SK-N-SH (cell line): ENCODE measurements around the gene FAM135A. TPM values are rescaled to one million over a fixed set of nuclear protein-coding genes. Genes with fewer than 3 reads are reported as not detected.

Source experiments
- CTCF ChIA-PET: fragments of 300-600, 350-600 bp; formaldehyde crosslinking; extraction: SDS; loops from one replicate; lab custom pipeline; 2021; lab: Yijun Ruan, JAX
- POLR2A ChIA-PET: fragments of 350-600 bp; sonication (Branson Sonifier 250); formaldehyde crosslinking; extraction: SDS; loops from one replicate; lab custom pipeline; 2020; ENCODE audit warnings: antibody characterized with exemption, inconsistent platforms; lab: Yijun Ruan, JAX
- DNase-seq: peaks from one replicate; pipeline ENCODE4 v3.0.0; 2012
- H2AFZ ChIP-seq: fragments of 200-600 bp; sonication (generic); 2 replicates; pipeline ENCODE4 v1.8.1; 2016; ENCODE audit warnings: antibody characterized with exemption, mild to moderate bottlenecking, low read depth
- H3F3A ChIP-seq: fragments of 200-600 bp; sonication (generic); replicated peaks from 2 replicates; pipeline ENCODE3; 2016; ENCODE audit warnings: antibody characterized with exemption, mild to moderate bottlenecking; ENCODE audit not compliant: insufficient read depth
- H3K27ac ChIP-seq, 2 experiments: fragments of 200-500 bp in 1 of 2; fragments of 200-600 bp in 1 of 2; sonication (Bioruptor generic) in 1 of 2; sonication (generic), shearing (Covaris generic) in 1 of 2; 2 replicates each; pipeline versions ENCODE4 v1.5.1 to v1.6.1; 2014 to 2016; ENCODE audit warnings: low read depth in 2 of 2, inconsistent platforms in 1 of 2, low read length in 1 of 2, mild to moderate bottlenecking in 1 of 2, mixed read lengths in 1 of 2
- H3K27me3 ChIP-seq: fragments of 200-600 bp; sonication (generic), shearing (Covaris generic); 2 replicates; pipeline ENCODE4 v1.6.1; 2016; ENCODE audit warnings: mixed run types; ENCODE audit not compliant: insufficient read depth
- H3K36me3 ChIP-seq, 2 experiments: fragments of 200-500 bp in 1 of 2; fragments of 200-600 bp in 1 of 2; sonication (Bioruptor generic) in 1 of 2; sonication (generic) in 1 of 2; replicated peaks in 1 of 2; 2 replicates each; pipeline versions ENCODE3 to v1.5.1; 2014 to 2016; ENCODE audit warnings: low read length in 1 of 2, mild to moderate bottlenecking in 1 of 2; ENCODE audit not compliant: insufficient read depth in 2 of 2, control insufficient read depth in 1 of 2
- H3K4me1 ChIP-seq, 2 experiments: fragments of 200-500 bp in 1 of 2; fragments of 200-600 bp in 1 of 2; sonication (Bioruptor generic) in 1 of 2; sonication (generic), shearing (Covaris generic) in 1 of 2; 2 replicates each; pipeline versions ENCODE4 v1.5.1 to v1.6.1; 2014 to 2016; ENCODE audit warnings: low read depth in 1 of 2, low read length in 1 of 2, mixed run types in 1 of 2; ENCODE audit not compliant: insufficient read depth in 2 of 2, control insufficient read depth in 1 of 2
- H3K4me2 ChIP-seq: fragments of 200-600 bp; sonication (generic), shearing (Covaris generic); 2 replicates; pipeline ENCODE4 v1.6.1; 2017; ENCODE audit warnings: mixed run types
- H3K4me3 ChIP-seq, 2 experiments: fragments of 200-500 bp in 1 of 2; fragments of 200-600 bp in 1 of 2; sonication (Bioruptor generic) in 1 of 2; sonication (generic), shearing (Covaris generic) in 1 of 2; 2 replicates each; pipeline versions ENCODE4 v1.5.1 to v1.8.1; 2014 to 2016; ENCODE audit warnings: low read depth in 2 of 2, inconsistent platforms in 1 of 2, low read length in 1 of 2, mild to moderate bottlenecking in 1 of 2, mixed read lengths in 1 of 2, moderate library complexity in 1 of 2
- H3K79me2 ChIP-seq: fragments of 200-600 bp; sonication (generic); 2 replicates; pipeline ENCODE4 v1.8.1; 2017; ENCODE audit warnings: mild to moderate bottlenecking; ENCODE audit not compliant: insufficient read depth
- H3K9ac ChIP-seq: fragments of 200-600 bp; sonication (generic); 2 replicates; pipeline ENCODE4 v1.6.1; 2017; ENCODE audit warnings: mixed run types
- H3K9me2 ChIP-seq: fragments of 200-600 bp; sonication (generic); 2 replicates; pipeline ENCODE4 v1.6.1; 2017; ENCODE audit warnings: mixed run types
- H3K9me3 ChIP-seq: fragments of 200-600 bp; sonication (generic); 2 replicates; pipeline ENCODE4 v1.6.1; 2017; ENCODE audit warnings: mixed run types, mild to moderate bottlenecking, moderate library complexity
- H4K20me1 ChIP-seq: fragments of 200-600 bp; sonication (generic); 2 replicates; pipeline ENCODE4 v1.6.1; 2017; ENCODE audit warnings: mild to moderate bottlenecking, mixed run types; ENCODE audit not compliant: insufficient read depth
- CHD2 ChIP-seq: fragments of 150-350 bp; IDR thresholded peaks from 2 replicates; pipeline ENCODE4 v1.6.1; 2018; ENCODE audit warnings: low read length; ENCODE audit not compliant: partially characterized antibody
- EZH2phosphoT487 ChIP-seq: fragments of 200-600 bp; sonication (generic); IDR thresholded peaks from 2 replicates; pipeline ENCODE4 v1.6.1; 2017; ENCODE audit warnings: low read depth, mixed run types, mild to moderate bottlenecking, antibody characterized with exemption, moderate library complexity, borderline replicate concordance
- FOXM1 ChIP-seq: IDR thresholded peaks from 2 replicates; pipeline ENCODE4 v1.4.0; 2012; ENCODE audit warnings: low read depth, mild to moderate bottlenecking
- MEF2A ChIP-seq: IDR thresholded peaks from 2 replicates; pipeline ENCODE4 v1.4.0; 2012; ENCODE audit warnings: low read depth, borderline replicate concordance
- MXI1 ChIP-seq: IDR thresholded peaks from 2 replicates; pipeline ENCODE4 v1.6.1; 2012; ENCODE audit warnings: mild to moderate bottlenecking, low read depth, low read length, improper control_type of control experiment
- RCOR1 ChIP-seq: fragments of 150-350 bp; IDR thresholded peaks from 2 replicates; pipeline ENCODE4 v1.6.1; 2017; ENCODE audit warnings: antibody characterized with exemption, low read length
- RFX5 ChIP-seq: IDR thresholded peaks from 2 replicates; pipeline ENCODE4 v1.6.1; 2012; ENCODE audit warnings: mild to moderate bottlenecking, improper control_type of control experiment, low read length
- RXRA ChIP-seq: IDR thresholded peaks from 2 replicates; pipeline ENCODE4 v1.4.0; 2012; ENCODE audit warnings: low read depth, mild to moderate bottlenecking, borderline replicate concordance
- TCF12 ChIP-seq: IDR thresholded peaks from 2 replicates; pipeline ENCODE4 v1.4.0; 2012
- USF2 ChIP-seq: fragments of 150-350 bp; IDR thresholded peaks from 2 replicates; pipeline ENCODE4 v1.6.1; 2017; ENCODE audit warnings: antibody characterized with exemption, low read length, low read depth, borderline replicate concordance
- ZBTB33 ChIP-seq: IDR thresholded peaks from 2 replicates; pipeline ENCODE4 v1.4.0; 2012; ENCODE audit warnings: low read depth, borderline replicate concordance
- WGBS: methylation state at CpG from one replicate; pipeline ENCODE4 v1.1.6; 2017; ENCODE audit warnings: low lambda C conversion rate; 5-methylcytosine and 5-hydroxymethylcytosine counted together
- polyA plus RNA-seq, 3 experiments: library from polyadenylated mRNA; depleted of rRNA; stranded (reverse); fragments of >200 nt; gene quantifications; 2 replicates each; pipeline ENCODE4 v1.2.3, GENCODE V29; 2012
- TF ChIP-seq, protein P1 (sequence below): fragments of 200-600 bp; sonication (generic); IDR thresholded peaks from 2 replicates; pipeline ENCODE4 v1.6.1; 2017; ENCODE audit warnings: antibody characterized with exemption, mild to moderate bottlenecking, moderate library complexity

The FAM135A gene
- polyA plus RNA-seq, 1 of the 3 experiments (the other 2 are of a cell fraction), result 2.6 TPM

GRCh38 chr6:70394518-70395300 lies 18.6 kb upstream of the FAM135A start:
- Histone ChIP-seq H4K20me1 (no peaks in the 10 kb centered on the region), H3K9me2 (no peaks in the 10 kb centered on the region), H3K4me3 (no peak overlapping the region), H3F3A (no peaks in the 10 kb centered on the region)
- POLR2A ChIA-PET, result no interaction called here
- no peak for DNase-seq
- no peak for TF ChIP-seq RCOR1
- TF ChIP-seq MEF2A, result no peak
- TF ChIP-seq RFX5, result no peak
- TF ChIP-seq ZBTB33, result no peak
- TF ChIP-seq MXI1, result no peak
- TF ChIP-seq, protein P1, sequence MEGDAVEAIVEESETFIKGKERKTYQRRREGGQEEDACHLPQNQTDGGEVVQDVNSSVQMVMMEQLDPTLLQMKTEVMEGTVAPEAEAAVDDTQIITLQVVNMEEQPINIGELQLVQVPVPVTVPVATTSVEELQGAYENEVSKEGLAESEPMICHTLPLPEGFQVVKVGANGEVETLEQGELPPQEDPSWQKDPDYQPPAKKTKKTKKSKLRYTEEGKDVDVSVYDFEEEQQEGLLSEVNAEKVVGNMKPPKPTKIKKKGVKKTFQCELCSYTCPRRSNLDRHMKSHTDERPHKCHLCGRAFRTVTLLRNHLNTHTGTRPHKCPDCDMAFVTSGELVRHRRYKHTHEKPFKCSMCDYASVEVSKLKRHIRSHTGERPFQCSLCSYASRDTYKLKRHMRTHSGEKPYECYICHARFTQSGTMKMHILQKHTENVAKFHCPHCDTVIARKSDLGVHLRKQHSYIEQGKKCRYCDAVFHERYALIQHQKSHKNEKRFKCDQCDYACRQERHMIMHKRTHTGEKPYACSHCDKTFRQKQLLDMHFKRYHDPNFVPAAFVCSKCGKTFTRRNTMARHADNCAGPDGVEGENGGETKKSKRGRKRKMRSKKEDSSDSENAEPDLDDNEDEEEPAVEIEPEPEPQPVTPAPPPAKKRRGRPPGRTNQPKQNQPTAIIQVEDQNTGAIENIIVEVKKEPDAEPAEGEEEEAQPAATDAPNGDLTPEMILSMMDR, result no peak
- TF ChIP-seq CHD2, result no peak
- TF ChIP-seq FOXM1, result no peak
- no peak for TF ChIP-seq USF2
- no peak for TF ChIP-seq RXRA
- TF ChIP-seq EZH2phosphoT487, result no peak
- TF ChIP-seq TCF12, result no peak
- TF ChIP-seq, all 33 proteins: peak for 0
- Histone ChIP-seq H3K79me2 (no peaks in the 10 kb centered on the region), H3K9ac (no peak overlapping the region), H3K4me2 (no peak overlapping the region), H2AFZ (no peak overlapping the region), H3K36me3 (no peaks in the 10 kb centered on the region), H3K27me3 (no peaks in the 10 kb centered on the region), H3K27ac (no peak overlapping the region), H3K9me3 (no peaks in the 10 kb centered on the region), H3K4me1 (no peaks in the 10 kb centered on the region)
- WGBS, result 80% methylated on average over 20 of the region's 20 CpGs
- CTCF ChIA-PET, result interaction anchor here (1.2 to 3.7 kb wide), 3 partner anchors 23 to 85 kb away, joined by 3 to 14 read pairs (median 3); no protein-coding TSS in a partner anchor
